SH-SY5Y (cell line): Measurements from ENCODE around the gene DOC2B.

Experiments
- GATA2 ChIP-seq: IDR thresholded peaks from 2 replicates; pipeline ENCODE4 v1.6.1; 2011; ENCODE audit warnings: mild to moderate bottlenecking, low read depth, low read length
- GATA3 ChIP-seq: IDR thresholded peaks from 2 replicates; pipeline ENCODE4 v1.6.1; 2011; ENCODE audit warnings: low read depth, mild to moderate bottlenecking, low read length, moderate library complexity

DNA sequence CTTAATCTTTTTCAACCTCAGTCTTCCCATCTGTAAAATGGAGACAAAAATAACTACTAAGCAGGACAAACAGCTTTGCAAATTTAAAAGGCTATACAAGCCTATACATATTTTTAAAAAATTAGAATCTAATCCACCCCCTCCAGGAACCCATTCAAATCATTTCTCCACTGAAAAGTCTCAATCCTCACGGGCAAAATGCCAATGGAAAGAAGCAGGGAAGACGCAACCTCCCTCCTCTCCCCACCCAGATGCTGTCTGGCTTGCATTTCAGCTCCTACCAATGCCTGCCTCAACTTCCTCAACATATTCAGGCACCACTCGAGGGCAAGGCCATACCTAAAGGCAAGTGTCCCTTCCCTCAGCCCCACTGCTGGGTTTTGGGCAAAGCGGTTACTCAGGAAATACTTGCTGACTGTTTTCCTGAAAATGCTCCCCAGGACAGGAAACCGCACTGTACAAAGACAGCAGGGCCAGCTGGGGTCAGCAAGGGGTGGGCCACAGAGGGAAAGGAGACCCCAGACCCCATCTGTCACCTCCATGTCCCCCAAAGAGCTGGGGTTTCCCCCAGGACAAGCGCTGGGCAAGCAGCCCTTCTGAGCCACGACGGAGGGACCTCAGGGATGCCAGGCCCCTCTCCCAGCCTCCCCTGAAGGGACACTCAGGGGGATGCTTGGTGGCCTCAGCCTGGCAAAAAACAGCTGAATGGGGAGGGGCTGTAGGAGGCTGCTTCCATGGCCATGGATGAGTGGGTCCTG lies 47.7 kb upstream of the DOC2B start:
- TF ChIP-seq GATA2 (no peak), GATA3 (no peak)
